ENCODE data around the gene PGK1. TPM values are rescaled to one million over a fixed set of nuclear protein-coding genes. Genes with fewer than 3 reads are reported as not detected.
"Not testable (repeated sequence)": the region's sequence is repeated elsewhere in the genome, so short reads cannot be mapped to it uniquely, and the experiment has no call there.

The PGK1 gene
- total RNA-seq: 157 and 166 TPM in 2 replicates
- long read RNA-seq, full-length matches to known transcripts: 2,600 of 2,660 reads
- long read RNA-seq, partial matches to known transcripts: 16 of 2,660 reads
- long read RNA-seq, other reads (novel, unspliced or antisense): 44 of 2,660 reads

GRCh38 chrX:78103623-78104446, at the start of gene PGK1:
TSS of gene PGK1 (plus strand) at chrX:78104248. CDS start at chrX:78104341, 93 bp downstream.
- Mint-ChIP-seq H3K4me1 (ENCODE audit: unreplicated experiment) (peaks cover 34% of the 10 kb centered on the region), H3K9me3 (ENCODE audit: unreplicated experiment) (peaks cover 13% of the 10 kb centered on the region)

GRCh38 chrX:78063687-78064086, 40.4 kb upstream of the PGK1 start:
- no peak overlapping the region for H3K27ac Mint-ChIP-seq (ENCODE audit: unreplicated experiment)
- no peak overlapping the region for H3K4me3 Mint-ChIP-seq (ENCODE audit: unreplicated experiment)
- peaks cover 17% of the 10 kb centered on the region for H3K9me3 Mint-ChIP-seq (ENCODE audit: unreplicated experiment)

More at GRCh38 chrX:78103623-78104446, at the start of gene PGK1:
- Mint-ChIP-seq H3K4me3 (ENCODE audit: unreplicated experiment) (peak within 1 kb of the TSS; percentile 86), H3K36me3 (ENCODE audit: unreplicated experiment) (peaks cover 2% of the 10 kb centered on the region), H3K27me3 (ENCODE audit: unreplicated experiment) (no peaks in the 10 kb centered on the region), H3K27ac (ENCODE audit: unreplicated experiment) (peak within 1 kb of the TSS; percentile 93)
- DNase-seq (ENCODE audit: extremely low spot score, unreplicated experiment): peak; percentile 97
- TF ChIP-seq, protein P1, sequence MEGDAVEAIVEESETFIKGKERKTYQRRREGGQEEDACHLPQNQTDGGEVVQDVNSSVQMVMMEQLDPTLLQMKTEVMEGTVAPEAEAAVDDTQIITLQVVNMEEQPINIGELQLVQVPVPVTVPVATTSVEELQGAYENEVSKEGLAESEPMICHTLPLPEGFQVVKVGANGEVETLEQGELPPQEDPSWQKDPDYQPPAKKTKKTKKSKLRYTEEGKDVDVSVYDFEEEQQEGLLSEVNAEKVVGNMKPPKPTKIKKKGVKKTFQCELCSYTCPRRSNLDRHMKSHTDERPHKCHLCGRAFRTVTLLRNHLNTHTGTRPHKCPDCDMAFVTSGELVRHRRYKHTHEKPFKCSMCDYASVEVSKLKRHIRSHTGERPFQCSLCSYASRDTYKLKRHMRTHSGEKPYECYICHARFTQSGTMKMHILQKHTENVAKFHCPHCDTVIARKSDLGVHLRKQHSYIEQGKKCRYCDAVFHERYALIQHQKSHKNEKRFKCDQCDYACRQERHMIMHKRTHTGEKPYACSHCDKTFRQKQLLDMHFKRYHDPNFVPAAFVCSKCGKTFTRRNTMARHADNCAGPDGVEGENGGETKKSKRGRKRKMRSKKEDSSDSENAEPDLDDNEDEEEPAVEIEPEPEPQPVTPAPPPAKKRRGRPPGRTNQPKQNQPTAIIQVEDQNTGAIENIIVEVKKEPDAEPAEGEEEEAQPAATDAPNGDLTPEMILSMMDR (IDR thresholded peaks at IDR 0.05): no peak

DNA sequence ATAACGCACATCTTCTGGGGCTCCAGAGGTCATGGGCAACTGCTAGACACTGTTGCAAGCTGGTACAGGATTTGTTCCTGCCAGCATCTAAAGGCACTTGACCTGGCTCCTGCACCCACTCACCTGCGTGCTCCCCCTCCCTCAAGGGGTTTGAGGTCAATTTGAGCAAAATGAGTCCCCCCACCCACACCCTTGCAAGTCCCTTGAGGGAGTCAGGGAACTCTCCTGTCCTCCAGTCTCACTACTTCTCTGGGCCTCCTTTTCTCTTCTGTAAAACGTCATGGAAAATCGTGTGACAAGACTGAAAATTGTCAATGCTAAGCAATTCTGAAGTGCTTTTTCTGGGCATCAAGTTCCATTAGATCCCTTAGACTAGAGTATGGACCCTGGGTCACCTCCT, 39.9 kb upstream of the PGK1 start:
- no peak for DNase-seq (ENCODE audit: extremely low spot score, unreplicated experiment)
- peaks cover 9% of the 10 kb centered on the region for H3K4me1 Mint-ChIP-seq (ENCODE audit: unreplicated experiment)
- H3K9me3 Mint-ChIP-seq (ENCODE audit: unreplicated experiment): peaks cover 17% of the 10 kb centered on the region
- TF ChIP-seq, protein P1 (IDR thresholded peaks at IDR 0.05): no peak
- H3K27me3 Mint-ChIP-seq (ENCODE audit: unreplicated experiment): no peaks in the 10 kb centered on the region
- no peaks in the 10 kb centered on the region for H3K36me3 Mint-ChIP-seq (ENCODE audit: unreplicated experiment)
- H3K4me3 Mint-ChIP-seq (ENCODE audit: unreplicated experiment): no peak overlapping the region
- H3K27ac Mint-ChIP-seq (ENCODE audit: unreplicated experiment): no peak overlapping the region

More at GRCh38 chrX:78063687-78064086, 40.4 kb upstream of the PGK1 start:
- no peaks in the 10 kb centered on the region for H3K27me3 Mint-ChIP-seq (ENCODE audit: unreplicated experiment)
- H3K36me3 Mint-ChIP-seq (ENCODE audit: unreplicated experiment): no peaks in the 10 kb centered on the region
- peaks cover 9% of the 10 kb centered on the region for H3K4me1 Mint-ChIP-seq (ENCODE audit: unreplicated experiment)
- DNase-seq (ENCODE audit: extremely low spot score, unreplicated experiment): no peak
- TF ChIP-seq, protein P1 (IDR thresholded peaks at IDR 0.05): no peak

DNA sequence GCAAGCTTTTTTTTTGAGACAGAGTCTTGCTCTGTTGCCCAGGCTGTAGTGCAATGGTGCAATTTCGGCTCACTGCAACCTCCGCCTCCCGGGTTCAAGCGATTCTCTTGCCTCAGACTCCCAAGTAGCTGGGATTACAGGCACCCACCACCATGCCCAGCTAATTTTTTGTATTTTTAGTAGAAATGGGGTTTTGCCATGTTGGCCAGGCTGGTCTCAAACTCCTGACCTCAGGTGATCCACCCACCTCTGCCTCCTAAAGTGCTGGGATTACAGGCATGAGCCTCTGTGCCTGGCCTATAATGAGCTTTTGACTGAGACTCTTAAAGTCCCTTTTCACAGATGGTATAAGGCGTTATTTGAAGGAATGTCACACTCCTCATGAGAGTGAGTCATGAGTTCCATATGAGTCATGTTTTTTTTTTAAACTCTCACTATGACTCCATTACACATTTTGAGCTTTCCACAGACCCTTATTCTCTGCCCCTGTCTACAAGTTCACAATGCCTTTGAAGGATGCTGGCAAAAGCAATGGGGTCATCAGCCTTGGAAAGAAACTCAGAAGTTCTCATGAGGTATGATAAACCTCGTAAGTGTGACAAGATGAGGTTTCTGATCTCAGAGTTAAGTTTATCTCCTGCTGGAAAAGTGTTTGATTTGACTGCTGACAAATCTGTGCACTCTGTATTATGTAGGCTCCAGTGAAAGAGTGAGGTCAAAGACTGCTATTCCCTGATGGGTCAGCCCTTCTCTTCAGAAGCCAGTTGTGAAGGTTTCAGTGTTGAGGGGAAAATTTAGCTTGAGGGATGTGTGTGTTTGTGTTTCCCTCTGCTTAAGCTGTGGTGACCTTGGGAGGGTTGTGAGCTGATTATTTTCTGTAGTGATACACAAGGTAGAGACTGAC, 39.1 kb upstream of the PGK1 start:
- not testable (repeated sequence) for H3K27me3 Mint-ChIP-seq (ENCODE audit: unreplicated experiment); H3K4me3 Mint-ChIP-seq (ENCODE audit: unreplicated experiment); H3K4me1 Mint-ChIP-seq (ENCODE audit: unreplicated experiment); H3K36me3 Mint-ChIP-seq (ENCODE audit: unreplicated experiment); DNase-seq (ENCODE audit: extremely low spot score, unreplicated experiment)
- Mint-ChIP-seq H3K9me3 (ENCODE audit: unreplicated experiment) (peaks cover 17% of the 10 kb centered on the region), H3K27ac (ENCODE audit: unreplicated experiment) (peak overlapping the region; percentile 78)

DNA sequence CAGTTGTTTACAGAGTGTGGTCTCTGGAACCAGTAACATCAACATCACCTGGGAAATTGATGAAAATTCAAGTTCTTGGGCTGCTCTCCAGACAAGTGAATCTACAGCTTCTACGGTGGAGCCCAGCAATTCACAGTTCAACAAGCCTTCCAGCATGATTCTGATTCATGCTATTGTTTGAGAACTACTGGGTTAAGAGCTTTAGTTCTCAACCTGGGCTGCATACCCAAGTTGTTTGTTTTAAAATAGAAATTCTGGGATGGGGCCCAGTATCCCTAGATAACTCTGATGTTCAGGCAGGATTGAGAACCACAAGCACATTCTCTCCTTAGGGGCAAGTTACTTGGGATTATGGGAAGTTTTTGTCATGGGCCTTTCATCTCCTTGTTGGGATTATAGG, 37.9 kb upstream of the PGK1 start:
- Mint-ChIP-seq H3K9me3 (ENCODE audit: unreplicated experiment) (peaks cover 17% of the 10 kb centered on the region), H3K36me3 (ENCODE audit: unreplicated experiment) (no peaks in the 10 kb centered on the region), H3K4me3 (ENCODE audit: unreplicated experiment) (no peak overlapping the region), H3K4me1 (ENCODE audit: unreplicated experiment) (peaks cover 9% of the 10 kb centered on the region), H3K27ac (ENCODE audit: unreplicated experiment) (no peak overlapping the region), H3K27me3 (ENCODE audit: unreplicated experiment) (no peaks in the 10 kb centered on the region)
- TF ChIP-seq, protein P1 (IDR thresholded peaks at IDR 0.05): no peak
- DNase-seq (ENCODE audit: extremely low spot score, unreplicated experiment): no peak
